Adrenal gland (tissue), 12 donors: Measurements from ENCODE around the gene C10orf95. TPM values are rescaled to one million over a fixed set of nuclear protein-coding genes. Genes with fewer than 3 reads are reported as not detected.

Experiments used
- DNase-seq, 7 donors: peaks; one replicate each; pipeline ENCODE4 v3.0.0-alpha.2; 2019 to 2020
- H3K27ac ChIP-seq, 5 donors: fragments of 200-600 bp; sonication (generic) in 4 of 5; 1 replicate in 3 of 5; 2 replicates in 2 of 5; pipeline versions ENCODE4 v1.5.1 to v1.8.0; 2016 to 2020; ENCODE audit warnings: mild to moderate bottlenecking in 1 of 5
- H3K27me3 ChIP-seq: fragments of 200-600 bp; 2 replicates; pipeline ENCODE4 v1.8.0; 2021
- H3K36me3 ChIP-seq, 2 donors: fragments of 200-600 bp; replicated peaks in 1 of 2; 1 replicate in 1 of 2; 2 replicates in 1 of 2; pipeline versions ENCODE4 v1.5.1 to v1.8.0; 2018 to 2022
- H3K4me1 ChIP-seq, 2 donors: fragments of 200-600 bp; replicated peaks in 1 of 2; 1 replicate in 1 of 2; 2 replicates in 1 of 2; pipeline versions ENCODE4 v1.5.1 to v1.8.0; 2018 to 2021
- H3K4me3 ChIP-seq, 4 donors: fragments of 200-600 bp; sonication (generic) in 3 of 4; one replicate each; pipeline ENCODE4 v1.5.1; 2016 to 2018
- H3K9me3 ChIP-seq, 3 donors: fragments of 200-600 bp; sonication (generic) in 1 of 3; replicated peaks in 1 of 3; 1 replicate in 2 of 3; 2 replicates in 1 of 3; pipeline versions ENCODE4 v1.5.1 to v1.8.0; 2016 to 2021
- CTCF ChIP-seq, 6 experiments: fragments of 450-650 bp in 4 of 6; fragments of 200-600 bp in 2 of 6; sonication (generic) in 1 of 6; IDR thresholded peaks; 1 replicate in 5 of 6; 2 replicates in 1 of 6; pipeline versions ENCODE4 v1.5.1 to v1.8.0; 2016 to 2021; ENCODE audit warnings: antibody characterized with exemption in 6 of 6, mild to moderate bottlenecking in 2 of 6, moderate library complexity in 1 of 6
- POLR2A ChIP-seq, 2 donors: fragments of 450-650 bp; IDR thresholded peaks; one replicate each; pipeline ENCODE4 v1.6.1; 2017; ENCODE audit warnings: antibody characterized with exemption in 2 of 2, mild to moderate bottlenecking in 2 of 2, moderate library complexity in 1 of 2
- WGBS, 4 donors: extraction: QIAGEN DNeasy Blood & Tissue Kit in 2 of 4; methylation state at CpG; one replicate each; pipeline versions ENCODE4 v1.1.5 to v1.1.7; 2013 to 2017; 5-methylcytosine and 5-hydroxymethylcytosine counted together
- intact Hi-C, 2 donors: fragments of 100-400 bp; cut with DNase I; formaldehyde crosslinking; loops; one replicate each; pipeline versions ENCODE4 v1.14.1 to v1.15.0; 2022 to 2023
- polyA plus RNA-seq, 3 donors: library from polyadenylated mRNA; stranded (reverse); fragments of 200-250 nt in 2 of 3; fragments of 350-450 nt in 1 of 3; fragmentation: Illumina TruSeq in 1 of 3; extraction: RNeasy Lipid Tissue Mini Kit (QIAGEN cat#74804) in 1 of 3; gene quantifications; one replicate each; pipeline ENCODE4 v1.2.3, GENCODE V29; 2013 to 2014
- total RNA-seq, 9 donors: library from RNA; depleted of rRNA in 4 of 9; stranded (reverse); fragments of >200 nt in 4 of 9; fragments of 120-200 nt in 1 of 9; fragmentation: NEBNext Ultra II Directional in 1 of 9; extraction: Animal tissue kit (Norgen Biotek cat#: 25700) in 1 of 9; gene quantifications; one replicate each; pipeline versions ENCODE4 v1.1.0 to v1.2.4, GENCODE V29; 2013 to 2023
- donor health status: healthy with polysubstance abuse.
- donor health status: Bipolar disorder and iron deficiency.
- donor health status: DM: yes; HTN: yes; CAD: no.
- donor health status: DM: no; HTN: no; CAD: no.
- donor health status: DM: no; HTN: no; CAD: no.
- donor health status: DM: yes; HTN: yes; CAD: no.

C10orf95 gene
- total and polyA plus RNA-seq, 12 donors: 0.14 to 0.28 (median 0.24) TPM; not detected in 7

GRCh38 chr10:102449321-102450123 lies 1.8 kb downstream of the C10orf95 start:
- Histone ChIP-seq H3K9me3 (no peaks in the 10 kb centered on the region), H3K27ac (peak overlapping the region in 4 of 5 donors; percentile 80 to 96 (median 85)), H3K36me3 (no peaks in the 10 kb centered on the region), H3K27me3 (no peaks in the 10 kb centered on the region), H3K4me1 (peaks cover 4 to 29% of the 10 kb centered on the region in 2 donors), H3K4me3 (peak overlapping the region; percentile 46 to 96 (median 76))
- peak; percentile 77 to 92 (median 87) for DNase-seq
- TF ChIP-seq CTCF (IDR thresholded peaks at IDR 0.05) (no peak), POLR2A (IDR thresholded peaks at IDR 0.05) (no peak)
- WGBS, 4 donors: 6 to 8% (median 7%) methylated on average over 29 to 30 of the region's 30 CpGs
- intact Hi-C loops: no loop called here

- WGBS, 4 donors: 51 to 66% (median 55%) methylated on average over 2 of the region's 2 CpGs
- TF ChIP-seq CTCF (IDR thresholded peaks at IDR 0.05) (no peak), POLR2A (IDR thresholded peaks at IDR 0.05) (no peak)
- Histone ChIP-seq H3K36me3 (no peaks in the 10 kb centered on the region), H3K9me3 (no peaks in the 10 kb centered on the region), H3K27ac (no peak overlapping the region), H3K4me1 (peaks cover 0 to 6% of the 10 kb centered on the region in 2 donors), H3K27me3 (no peaks in the 10 kb centered on the region), H3K4me3 (no peak overlapping the region)
- DNase-seq: no peak
- intact Hi-C loops: no loop called here
Observed at GRCh38 chr10:102444851-102445250, 6.5 kb downstream of the C10orf95 start.

DNA sequence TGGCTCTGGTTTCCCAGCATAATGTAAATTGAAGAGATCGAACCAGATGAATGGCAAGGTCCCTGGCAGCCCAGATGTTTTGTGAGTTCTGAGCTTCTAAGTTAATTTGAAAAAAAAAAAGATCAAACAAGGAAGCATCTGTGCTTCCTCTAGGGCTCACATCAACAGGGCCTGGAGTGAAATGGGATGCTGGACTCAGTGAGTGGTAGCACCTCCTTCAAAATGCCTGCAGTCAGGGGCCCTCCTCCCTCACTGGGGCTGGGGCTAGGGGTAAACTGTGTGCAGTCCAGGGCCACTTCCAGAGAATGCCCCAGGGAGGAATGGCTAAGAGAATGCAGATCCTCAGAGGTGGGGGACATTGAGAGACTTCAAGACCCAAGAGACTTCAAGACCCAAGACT lies 13.0 kb downstream of the C10orf95 start:
- Histone ChIP-seq H3K27ac (no peak overlapping the region), H3K4me1 (peaks cover 0 to 3% of the 10 kb centered on the region in 2 donors), H3K4me3 (no peak overlapping the region), H3K36me3 (no peaks in the 10 kb centered on the region), H3K27me3 (no peaks in the 10 kb centered on the region), H3K9me3 (no peaks in the 10 kb centered on the region)
- intact Hi-C loops: no loop called here
- WGBS, 4 donors: 71 to 88% (median 78%) methylated on average over 1 of the region's 1 CpG
- TF ChIP-seq CTCF (IDR thresholded peaks at IDR 0.05) (no peak), POLR2A (IDR thresholded peaks at IDR 0.05) (no peak)
- DNase-seq: no peak

DNA sequence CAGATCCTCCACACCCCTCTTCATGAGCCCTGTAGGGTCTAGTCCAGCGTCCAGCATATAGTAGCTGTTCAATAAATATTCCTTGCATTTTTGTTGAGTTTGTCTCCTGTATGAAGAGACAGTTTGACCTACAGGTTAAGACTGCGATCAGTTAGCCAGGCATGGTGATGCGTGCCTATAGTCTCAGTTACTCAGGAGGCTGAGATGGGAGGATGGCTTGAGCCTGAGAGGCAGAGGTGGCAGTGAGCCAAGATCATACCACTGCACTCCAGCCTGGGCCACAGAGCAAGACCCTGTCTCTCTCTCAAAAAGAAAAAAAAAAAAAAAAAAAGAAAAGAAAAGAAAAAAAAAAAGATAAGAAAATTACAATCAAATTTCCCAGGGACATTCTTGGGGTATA lies 13.8 kb downstream of the C10orf95 start:
- no peak for TF ChIP-seq POLR2A (IDR thresholded peaks at IDR 0.05)
- no peak for TF ChIP-seq CTCF (IDR thresholded peaks at IDR 0.05)
- H3K4me1 ChIP-seq: peaks cover 0 to 3% of the 10 kb centered on the region in 2 donors
- no peaks in the 10 kb centered on the region for H3K27me3 ChIP-seq
- no peak for DNase-seq
- no peaks in the 10 kb centered on the region for H3K36me3 ChIP-seq
- H3K4me3 ChIP-seq: no peak overlapping the region
- H3K9me3 ChIP-seq: no peaks in the 10 kb centered on the region
- 88 to 93% (median 89%) methylated on average over 3 of the region's 3 CpGs for WGBS, 4 donors
- no peak overlapping the region for H3K27ac ChIP-seq
- intact Hi-C loops: no loop called here
